Mesothelial cell of epicardium (in vitro differentiated cells): ENCODE results near the gene TLE7. TPM values are rescaled to one million over a fixed set of nuclear protein-coding genes. Genes with fewer than 3 reads are reported as not detected.

Source experiments
- DNase-seq, 2 experiments: peaks; one replicate each; pipeline ENCODE4 v3.0.0; 2021; ENCODE audit warnings: low spot score in 2 of 2; ENCODE audit not compliant: unreplicated experiment in 2 of 2
- H3K27ac Mint-ChIP-seq: 2 replicates; pipeline ENCODE4 v1.8.0; 2021; ENCODE audit warnings: mixed read lengths
- H3K27me3 Mint-ChIP-seq: 2 replicates; pipeline ENCODE4 v1.8.0; 2021; ENCODE audit warnings: low read depth, mixed read lengths
- H3K36me3 Mint-ChIP-seq: 2 replicates; pipeline ENCODE4 v1.8.0; 2021; ENCODE audit warnings: mixed read lengths
- H3K4me1 Mint-ChIP-seq: 2 replicates; pipeline ENCODE4 v1.8.0; 2021; ENCODE audit warnings: mixed read lengths
- H3K4me3 Mint-ChIP-seq: 2 replicates; pipeline ENCODE4 v1.8.0; 2021; ENCODE audit warnings: mild to moderate bottlenecking, moderate library complexity, mixed read lengths
- H3K9me3 Mint-ChIP-seq: 2 replicates; pipeline ENCODE4 v1.8.0; 2021; ENCODE audit warnings: mixed read lengths
- total RNA-seq: library from RNA; stranded (reverse); gene quantifications from 3 replicates; pipeline ENCODE4 v1.2.1, GENCODE V29; 2021
- TF ChIP-seq, protein P1 (sequence below): fragments of 200-600 bp; sonication (generic); IDR thresholded peaks from one replicate; pipeline ENCODE4 v1.5.0; 2021; ENCODE audit warnings: antibody characterized with exemption; ENCODE audit not compliant: unreplicated experiment

The TLE7 gene
- total RNA-seq, 1 donor from 2014 or later, result not detected

DNA sequence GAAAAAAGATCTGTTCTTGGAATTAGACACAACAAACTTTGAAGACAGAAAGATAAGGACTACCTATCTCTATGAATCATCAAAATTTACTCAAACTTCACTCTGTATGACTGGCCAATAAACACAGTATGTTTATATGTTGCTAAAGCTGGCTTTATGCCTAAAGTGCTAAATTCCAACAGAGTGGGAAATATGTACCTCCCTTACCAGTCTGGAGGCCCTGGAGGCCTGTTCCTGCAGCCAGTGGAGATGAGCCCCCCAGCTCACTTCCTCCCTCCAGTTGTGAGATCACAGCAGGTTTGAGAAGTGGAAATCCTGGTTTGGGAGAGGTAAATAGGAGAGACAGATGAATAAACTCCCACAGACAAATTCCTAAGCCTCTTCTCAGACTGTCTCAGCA lies 11.2 kb upstream of the TLE7 start:
- H3K36me3 Mint-ChIP-seq, result peaks cover 84% of the 10 kb centered on the region
- H3K27ac Mint-ChIP-seq, result no peak overlapping the region
- DNase-seq, result no peak
- peaks cover 63% of the 10 kb centered on the region for H3K9me3 Mint-ChIP-seq
- H3K4me3 Mint-ChIP-seq, result no peak overlapping the region
- no peaks in the 10 kb centered on the region for H3K27me3 Mint-ChIP-seq
- H3K4me1 Mint-ChIP-seq, result no peaks in the 10 kb centered on the region
- TF ChIP-seq, protein P1, sequence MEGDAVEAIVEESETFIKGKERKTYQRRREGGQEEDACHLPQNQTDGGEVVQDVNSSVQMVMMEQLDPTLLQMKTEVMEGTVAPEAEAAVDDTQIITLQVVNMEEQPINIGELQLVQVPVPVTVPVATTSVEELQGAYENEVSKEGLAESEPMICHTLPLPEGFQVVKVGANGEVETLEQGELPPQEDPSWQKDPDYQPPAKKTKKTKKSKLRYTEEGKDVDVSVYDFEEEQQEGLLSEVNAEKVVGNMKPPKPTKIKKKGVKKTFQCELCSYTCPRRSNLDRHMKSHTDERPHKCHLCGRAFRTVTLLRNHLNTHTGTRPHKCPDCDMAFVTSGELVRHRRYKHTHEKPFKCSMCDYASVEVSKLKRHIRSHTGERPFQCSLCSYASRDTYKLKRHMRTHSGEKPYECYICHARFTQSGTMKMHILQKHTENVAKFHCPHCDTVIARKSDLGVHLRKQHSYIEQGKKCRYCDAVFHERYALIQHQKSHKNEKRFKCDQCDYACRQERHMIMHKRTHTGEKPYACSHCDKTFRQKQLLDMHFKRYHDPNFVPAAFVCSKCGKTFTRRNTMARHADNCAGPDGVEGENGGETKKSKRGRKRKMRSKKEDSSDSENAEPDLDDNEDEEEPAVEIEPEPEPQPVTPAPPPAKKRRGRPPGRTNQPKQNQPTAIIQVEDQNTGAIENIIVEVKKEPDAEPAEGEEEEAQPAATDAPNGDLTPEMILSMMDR, result no peak

GRCh38 chr16:71449020-71449419 lies 7.2 kb upstream of the TLE7 start:
- peaks cover 72% of the 10 kb centered on the region for H3K9me3 Mint-ChIP-seq
- H3K27me3 Mint-ChIP-seq, result no peaks in the 10 kb centered on the region
- H3K27ac Mint-ChIP-seq, result no peak overlapping the region
- DNase-seq, result no peak
- peaks cover 77% of the 10 kb centered on the region for H3K36me3 Mint-ChIP-seq
- no peak overlapping the region for H3K4me3 Mint-ChIP-seq
- no peaks in the 10 kb centered on the region for H3K4me1 Mint-ChIP-seq
- TF ChIP-seq, protein P1, result no peak

- DNase-seq, result no peak
- TF ChIP-seq, protein P1, result no peak
- H3K4me1 Mint-ChIP-seq, result no peaks in the 10 kb centered on the region
- no peak overlapping the region for H3K4me3 Mint-ChIP-seq
- no peak overlapping the region for H3K27ac Mint-ChIP-seq
- peaks cover 75% of the 10 kb centered on the region for H3K36me3 Mint-ChIP-seq
- peaks cover 71% of the 10 kb centered on the region for H3K9me3 Mint-ChIP-seq
- no peaks in the 10 kb centered on the region for H3K27me3 Mint-ChIP-seq
These were observed 6.5 kb upstream of the TLE7 start for GRCh38 chr16:71448274-71448866.

GRCh38 chr16:71443714-71444113 lies 1.9 kb upstream of the TLE7 start:
- Mint-ChIP-seq H3K9me3 (peaks cover 34% of the 10 kb centered on the region), H3K36me3 (peaks cover 30% of the 10 kb centered on the region), H3K4me3 (no peak overlapping the region), H3K27ac (no peak overlapping the region), H3K4me1 (no peaks in the 10 kb centered on the region), H3K27me3 (peaks cover 21% of the 10 kb centered on the region)
- DNase-seq, result no peak
- TF ChIP-seq, protein P1, result no peak

DNA sequence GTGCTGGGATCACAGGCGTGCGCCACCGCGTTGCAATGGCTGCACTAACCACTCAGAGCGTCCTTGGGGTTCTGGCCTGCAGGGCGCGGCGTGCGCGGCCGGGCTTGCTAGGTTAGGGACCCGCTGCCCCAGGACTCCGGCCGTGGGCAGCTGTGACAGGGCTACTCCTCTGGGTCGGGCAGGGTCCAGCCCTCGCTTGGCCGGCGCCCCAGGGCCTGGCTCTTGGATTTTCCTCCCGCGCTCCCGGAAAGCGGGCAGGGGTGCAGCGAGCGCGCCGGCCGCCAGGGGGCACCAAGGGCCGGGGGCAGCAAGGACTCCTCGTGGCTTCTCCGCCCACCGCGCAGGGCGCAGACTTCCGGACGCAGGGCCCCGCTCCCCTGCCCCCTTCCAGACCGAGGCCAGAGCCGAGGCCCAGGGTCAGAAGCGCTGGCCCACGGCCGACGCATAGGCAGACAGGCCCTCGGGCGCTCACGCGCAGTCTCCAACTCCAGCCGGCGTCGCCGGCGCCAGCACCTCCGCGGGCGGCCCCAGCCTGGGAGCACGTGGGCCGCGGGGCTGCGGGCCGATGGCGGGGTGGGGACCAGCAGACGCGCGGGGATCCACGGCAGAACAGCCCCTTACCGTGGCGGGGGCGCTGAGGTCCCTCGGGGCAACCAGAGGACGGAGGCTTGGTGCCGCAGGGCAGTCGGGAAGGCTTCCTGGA lies 355 bp downstream of the TLE7 start:
- no peaks in the 10 kb centered on the region for H3K4me1 Mint-ChIP-seq
- no peak overlapping the region for H3K27ac Mint-ChIP-seq
- peaks cover 14% of the 10 kb centered on the region for H3K36me3 Mint-ChIP-seq
- H3K4me3 Mint-ChIP-seq, result no peak overlapping the region
- DNase-seq, result no peak
- TF ChIP-seq, protein P1, result peak; percentile 51
- peaks cover 22% of the 10 kb centered on the region for H3K9me3 Mint-ChIP-seq
- H3K27me3 Mint-ChIP-seq, result peaks cover 40% of the 10 kb centered on the region
